Stimulated activated naive B cell treated with anti-CD40 and anti-IgM and Interleukin-4, amounts not matched to agents 10 μg/mL and 1 μg/mL and 100 μg/mL, for 72 hours (primary cell): ENCODE data around the gene FITM1.

Experiments used
- ATAC-seq, 2 donors: fragments of 150-1000 bp; cut with Tn5 transposase; replicated peaks; 2 replicates each; pipeline ENCODE4 v1.10.0; 2021; ENCODE audit warnings: moderate library complexity in 1 of 2
- DNase-seq: peaks from one replicate; pipeline ENCODE4 v3.0.0; 2021
- H3K27ac Mint-ChIP-seq: one replicate; pipeline ENCODE4 v1.8.0; 2022; ENCODE audit warnings: mild to moderate bottlenecking, mixed read lengths
- H3K27me3 Mint-ChIP-seq, 2 donors: one replicate each; pipeline ENCODE4 v1.8.0; 2022; ENCODE audit warnings: mixed read lengths in 2 of 2
- H3K36me3 Mint-ChIP-seq, 2 donors: one replicate each; pipeline ENCODE4 v1.8.0; 2022; ENCODE audit warnings: mixed read lengths in 2 of 2, mild to moderate bottlenecking in 1 of 2
- H3K4me1 Mint-ChIP-seq, 2 donors: one replicate each; pipeline ENCODE4 v1.8.0; 2022; ENCODE audit warnings: mixed read lengths in 2 of 2, mild to moderate bottlenecking in 1 of 2
- H3K4me3 Mint-ChIP-seq, 2 donors: one replicate each; pipeline ENCODE4 v1.8.0; 2022; ENCODE audit warnings: mild to moderate bottlenecking in 2 of 2, mixed read lengths in 2 of 2, moderate library complexity in 1 of 2
- H3K9me3 Mint-ChIP-seq, 2 donors: one replicate each; pipeline ENCODE4 v1.8.0; 2022; ENCODE audit warnings: mixed read lengths in 2 of 2, mild to moderate bottlenecking in 1 of 2

Gene FITM1

GRCh38 chr14:24130380-24130716, at the start of gene FITM1:
TSS of gene FITM1 (plus strand) at chr14:24130659. CDS start at chr14:24131564, 905 bp downstream.
- Mint-ChIP-seq H3K27ac (peak within 1 kb of the TSS; percentile 42), H3K36me3 (peaks cover under 1 to 5% of the 10 kb centered on the region in 2 donors), H3K4me3 (no peak within 1 kb of the TSS), H3K9me3 (no peaks in the 10 kb centered on the region), H3K4me1 (peaks cover 16 to 26% of the 10 kb centered on the region in 2 donors), H3K27me3 (no peaks in the 10 kb centered on the region)
- ATAC-seq = no peak
- DNase-seq = no peak

- H3K27ac Mint-ChIP-seq = peak overlapping the region; percentile 81
- peak; percentile 95 to 96 for ATAC-seq
Observed at GRCh38 chr14:24080888-24081738, 49.3 kb upstream of the FITM1 start.

GRCh38 chr14:24081739-24082211, 48.7 kb upstream of the FITM1 start:
- DNase-seq (no peak), ATAC-seq (no peak)
- no peaks in the 10 kb centered on the region for H3K36me3 Mint-ChIP-seq
- H3K4me1 Mint-ChIP-seq = peaks cover 24 to 30% of the 10 kb centered on the region in 2 donors
- no peaks in the 10 kb centered on the region for H3K9me3 Mint-ChIP-seq
- peak overlapping the region; percentile 90 for H3K27ac Mint-ChIP-seq
- H3K27me3 Mint-ChIP-seq = no peaks in the 10 kb centered on the region
- peak overlapping the region; percentile 71 to 83 for H3K4me3 Mint-ChIP-seq

More at GRCh38 chr14:24080888-24081738, 49.3 kb upstream of the FITM1 start:
- Mint-ChIP-seq H3K27me3 (no peaks in the 10 kb centered on the region), H3K9me3 (no peaks in the 10 kb centered on the region), H3K4me1 (peaks cover 26 to 36% of the 10 kb centered on the region in 2 donors), H3K36me3 (no peaks in the 10 kb centered on the region), H3K4me3 (peak overlapping the region; percentile 71 to 83)
- DNase-seq = peak; percentile 66

GRCh38 chr14:24082411-24083080, 47.9 kb upstream of the FITM1 start:
- H3K4me1 Mint-ChIP-seq = peaks cover 21 to 23% of the 10 kb centered on the region in 2 donors
- no peaks in the 10 kb centered on the region for H3K36me3 Mint-ChIP-seq
- H3K27me3 Mint-ChIP-seq = no peaks in the 10 kb centered on the region
- H3K4me3 Mint-ChIP-seq = peak overlapping the region; percentile 71 to 83
- DNase-seq = no peak
- ATAC-seq = no peak
- H3K9me3 Mint-ChIP-seq = no peaks in the 10 kb centered on the region
- H3K27ac Mint-ChIP-seq = peak overlapping the region; percentile 87

GRCh38 chr14:24083462-24083861, 47.0 kb upstream of the FITM1 start:
- DNase-seq = no peak

GRCh38 chr14:24084440-24084839, 46.0 kb upstream of the FITM1 start:
- ATAC-seq (no peak), DNase-seq (no peak)
- Mint-ChIP-seq H3K27ac (no peak overlapping the region), H3K4me1 (peaks cover 18 to 22% of the 10 kb centered on the region in 2 donors), H3K27me3 (no peaks in the 10 kb centered on the region), H3K9me3 (no peaks in the 10 kb centered on the region), H3K4me3 (no peak overlapping the region), H3K36me3 (no peaks in the 10 kb centered on the region)

More at GRCh38 chr14:24083462-24083861, 47.0 kb upstream of the FITM1 start:
- Mint-ChIP-seq H3K4me1 (peaks cover 21 to 22% of the 10 kb centered on the region in 2 donors), H3K27me3 (no peaks in the 10 kb centered on the region), H3K9me3 (no peaks in the 10 kb centered on the region), H3K4me3 (no peak overlapping the region), H3K27ac (no peak overlapping the region), H3K36me3 (no peaks in the 10 kb centered on the region)
- no peak for ATAC-seq

- Mint-ChIP-seq H3K27ac (no peak overlapping the region), H3K9me3 (no peaks in the 10 kb centered on the region), H3K4me3 (no peak overlapping the region), H3K36me3 (no peaks in the 10 kb centered on the region), H3K4me1 (peaks cover 14 to 21% of the 10 kb centered on the region in 2 donors), H3K27me3 (no peaks in the 10 kb centered on the region)
- no peak for DNase-seq
- ATAC-seq = no peak
Observed at GRCh38 chr14:24085215-24085614, 45.2 kb upstream of the FITM1 start.

- Mint-ChIP-seq H3K36me3 (no peaks in the 10 kb centered on the region), H3K27me3 (no peaks in the 10 kb centered on the region), H3K4me1 (peaks cover 13 to 19% of the 10 kb centered on the region in 2 donors), H3K27ac (no peak overlapping the region), H3K4me3 (no peak overlapping the region), H3K9me3 (no peaks in the 10 kb centered on the region)
- DNase-seq (no peak), ATAC-seq (no peak)
Observed at GRCh38 chr14:24086193-24086955, 44.1 kb upstream of the FITM1 start.

GRCh38 chr14:24087004-24087403, 43.5 kb upstream of the FITM1 start:
- no peak for DNase-seq
- Mint-ChIP-seq H3K36me3 (no peaks in the 10 kb centered on the region), H3K9me3 (no peaks in the 10 kb centered on the region), H3K4me1 (peaks cover 10 to 15% of the 10 kb centered on the region in 2 donors), H3K4me3 (no peak overlapping the region), H3K27me3 (no peaks in the 10 kb centered on the region), H3K27ac (no peak overlapping the region)
- ATAC-seq = no peak

- H3K27ac Mint-ChIP-seq = no peak overlapping the region
- H3K4me3 Mint-ChIP-seq = no peak overlapping the region
- ATAC-seq (no peak), DNase-seq (no peak)
- no peaks in the 10 kb centered on the region for H3K27me3 Mint-ChIP-seq
- H3K36me3 Mint-ChIP-seq = no peaks in the 10 kb centered on the region
- no peaks in the 10 kb centered on the region for H3K9me3 Mint-ChIP-seq
- H3K4me1 Mint-ChIP-seq = peaks cover 10 to 11% of the 10 kb centered on the region in 2 donors
Observed at GRCh38 chr14:24088095-24088494, 42.4 kb upstream of the FITM1 start.

GRCh38 chr14:24089890-24090289, 40.6 kb upstream of the FITM1 start:
- Mint-ChIP-seq H3K27ac (no peak overlapping the region), H3K36me3 (peaks cover 0 to 6% of the 10 kb centered on the region in 2 donors), H3K4me1 (peaks cover 15 to 22% of the 10 kb centered on the region in 2 donors), H3K4me3 (no peak overlapping the region), H3K27me3 (no peaks in the 10 kb centered on the region), H3K9me3 (no peaks in the 10 kb centered on the region)
- DNase-seq (no peak), ATAC-seq (no peak)

- no peak overlapping the region for H3K4me3 Mint-ChIP-seq
Observed at GRCh38 chr14:24092110-24092504, 38.4 kb upstream of the FITM1 start.

GRCh38 chr14:24092505-24093206, 37.8 kb upstream of the FITM1 start:
- no peaks in the 10 kb centered on the region for H3K9me3 Mint-ChIP-seq
- no peak overlapping the region for H3K27ac Mint-ChIP-seq
- peak overlapping the region in 1 of 2 donors; percentile 99 for H3K4me3 Mint-ChIP-seq
- peaks cover 9 to 23% of the 10 kb centered on the region in 2 donors for H3K36me3 Mint-ChIP-seq
- no peak for DNase-seq
- no peak for ATAC-seq
- peaks cover 27 to 41% of the 10 kb centered on the region in 2 donors for H3K4me1 Mint-ChIP-seq
- H3K27me3 Mint-ChIP-seq = no peaks in the 10 kb centered on the region

More at GRCh38 chr14:24092110-24092504, 38.4 kb upstream of the FITM1 start:
- Mint-ChIP-seq H3K9me3 (no peaks in the 10 kb centered on the region), H3K4me1 (peaks cover 27 to 41% of the 10 kb centered on the region in 2 donors), H3K27ac (no peak overlapping the region), H3K36me3 (peaks cover 9 to 23% of the 10 kb centered on the region in 2 donors), H3K27me3 (no peaks in the 10 kb centered on the region)
- DNase-seq (no peak), ATAC-seq (no peak)
